NCI-H510A (cell line): Measurements from ENCODE around the gene PDSS2.
"Not testable (repeated sequence)": the region's sequence is repeated elsewhere in the genome, so short reads cannot be mapped to it uniquely, and the experiment has no call there.

ENCODE experiments used
- DNase-seq: peaks from one replicate; lab custom pipeline; 2025; lab: John Stamatoyannopoulos, UW

The PDSS2 gene

DNA sequence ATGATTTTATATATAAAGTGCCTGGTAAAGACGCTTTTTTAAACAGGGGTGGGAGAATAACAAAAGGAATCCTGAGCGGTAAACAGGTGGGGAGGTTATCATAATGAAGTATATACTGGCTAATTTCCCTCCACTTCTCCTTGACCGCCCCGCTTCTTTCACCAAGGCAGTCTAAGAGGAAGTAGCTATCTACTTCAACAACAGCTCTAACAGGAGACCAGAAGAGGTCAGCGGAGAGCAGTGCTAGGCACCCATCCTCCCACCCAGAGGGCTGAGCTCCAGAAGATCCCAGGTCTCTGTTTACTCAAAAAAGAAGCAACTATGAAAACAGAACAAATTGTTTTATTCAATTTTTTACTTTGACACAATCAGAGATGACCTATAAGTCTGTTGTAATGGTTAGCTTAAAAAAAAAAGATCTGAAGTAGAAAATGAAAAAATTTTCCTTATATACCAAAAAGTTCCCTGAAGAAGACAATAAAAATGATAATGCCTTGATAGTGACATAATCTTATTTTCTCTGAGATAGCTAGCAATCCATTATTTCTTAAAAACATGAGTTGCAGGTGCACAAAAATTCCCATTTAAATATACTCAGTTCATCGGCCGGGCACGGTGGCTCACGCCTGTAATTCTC lies 141.1 kb downstream of the PDSS2 start:
- DNase-seq = no peak

DNA sequence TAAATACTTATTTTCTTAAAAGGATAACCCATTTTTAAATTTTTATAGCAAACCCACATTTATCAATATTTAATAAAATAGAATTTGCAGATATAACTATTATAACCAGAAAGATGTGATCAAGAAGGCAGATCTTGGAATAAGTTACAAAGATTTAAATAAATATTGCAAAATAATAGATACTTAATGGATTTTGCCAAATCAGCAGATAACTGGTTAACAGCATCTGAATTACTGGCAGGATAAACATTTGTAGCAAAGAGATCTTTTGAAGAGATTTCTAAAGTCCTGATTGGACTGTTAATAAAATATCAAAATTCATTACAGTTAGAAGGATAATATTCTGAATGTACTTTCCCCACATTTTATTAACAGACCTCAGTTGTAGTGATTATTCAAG lies 144.2 kb downstream of the PDSS2 start:
- DNase-seq = no peak

DNA sequence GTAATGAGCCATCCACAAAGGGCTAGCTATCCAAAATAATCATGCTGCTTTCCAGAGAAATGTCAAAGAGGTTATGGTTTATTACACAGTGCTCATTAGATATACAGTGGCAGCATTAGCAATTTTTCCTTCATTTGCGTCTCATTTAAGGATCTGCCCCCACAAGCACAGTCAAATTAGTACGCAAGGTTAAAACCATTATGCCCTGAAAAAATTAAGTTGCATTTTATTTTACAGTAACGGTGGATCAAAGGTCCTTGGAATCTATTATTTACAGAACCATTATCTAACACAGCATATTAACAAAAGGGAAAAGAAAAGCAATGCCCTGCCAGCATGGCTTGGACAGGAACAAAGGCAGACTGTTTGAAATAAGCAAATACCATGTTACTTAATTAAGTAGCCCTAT lies 144.8 kb downstream of the PDSS2 start:
- no peak for DNase-seq

DNA sequence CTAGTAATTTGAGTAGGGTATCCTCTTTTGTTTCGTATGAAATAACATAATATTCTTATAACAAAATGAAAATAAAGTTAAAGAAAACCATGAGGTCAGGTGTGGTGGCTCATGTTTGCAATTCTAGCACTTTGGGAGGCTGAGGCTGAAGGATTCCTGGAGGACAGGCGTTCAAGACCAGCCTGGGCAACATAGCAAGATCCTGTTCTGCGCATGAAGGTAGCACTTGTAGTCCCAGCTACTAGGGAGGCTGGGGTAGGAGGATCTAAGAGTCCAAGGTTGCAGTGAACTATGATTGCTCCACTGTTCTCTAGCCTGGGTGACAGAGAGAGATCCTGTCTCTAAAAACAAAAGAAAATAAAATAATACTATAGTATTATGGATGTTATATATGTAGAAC lies 145.6 kb downstream of the PDSS2 start:
- no peak for DNase-seq

DNA sequence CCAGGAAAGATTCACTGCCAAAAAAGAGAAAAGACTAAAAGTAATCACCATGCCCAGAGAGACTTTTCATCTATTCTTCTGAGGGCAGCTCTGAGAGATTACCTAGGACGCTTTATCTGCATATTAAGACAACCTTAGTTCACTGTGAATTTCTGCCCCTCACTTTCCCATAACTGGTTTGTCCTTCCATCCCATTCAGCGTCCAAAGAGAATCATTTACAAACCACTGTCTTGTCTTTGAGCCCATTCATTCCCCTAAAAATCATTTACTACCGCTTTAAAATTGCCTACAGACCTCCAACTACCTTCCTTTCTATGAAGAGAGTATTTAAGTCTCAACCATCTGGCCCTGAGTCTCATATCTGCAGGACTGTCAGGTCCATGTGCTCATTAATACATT lies 149.0 kb downstream of the PDSS2 start:
- no peak for DNase-seq

DNA sequence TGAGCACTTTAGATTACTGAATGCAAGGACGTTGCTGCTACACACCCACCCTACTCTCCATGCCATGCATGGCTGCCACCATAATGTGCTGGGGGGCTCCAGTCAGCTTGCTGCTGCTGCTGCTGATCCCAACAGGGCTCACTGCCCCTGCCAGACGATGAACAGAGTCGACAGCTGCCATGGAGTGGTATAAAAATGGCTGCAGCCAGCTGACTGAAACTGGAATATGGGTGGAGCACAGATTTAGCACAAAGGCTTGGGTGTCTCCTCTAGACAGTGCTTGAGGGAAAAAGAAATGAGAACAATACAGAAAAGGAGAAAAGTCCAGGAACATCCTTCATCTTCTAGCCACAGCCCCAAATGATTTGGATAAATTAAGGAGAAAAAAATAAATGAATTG lies 150.7 kb downstream of the PDSS2 start:
- no peak for DNase-seq

DNA sequence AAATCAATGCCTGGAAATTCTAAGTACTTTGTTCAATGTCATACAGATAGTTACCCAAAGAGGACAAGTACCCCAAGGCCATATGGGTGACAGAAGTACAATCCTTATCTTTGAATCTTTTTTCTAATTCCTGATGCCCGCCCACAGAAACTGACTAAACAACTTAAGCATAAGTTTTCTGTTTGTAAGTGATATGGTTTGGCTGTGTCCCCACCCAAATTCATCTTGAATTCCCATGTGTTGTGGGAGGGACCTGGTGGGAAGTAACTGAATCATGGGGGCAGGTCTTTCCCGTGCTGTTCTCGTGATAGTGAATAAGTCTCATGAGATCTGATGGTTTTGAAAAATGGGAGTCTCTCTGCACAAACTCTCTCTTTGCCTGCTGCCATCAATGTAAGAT lies 153.4 kb downstream of the PDSS2 start:
- DNase-seq = not testable (repeated sequence)

DNA sequence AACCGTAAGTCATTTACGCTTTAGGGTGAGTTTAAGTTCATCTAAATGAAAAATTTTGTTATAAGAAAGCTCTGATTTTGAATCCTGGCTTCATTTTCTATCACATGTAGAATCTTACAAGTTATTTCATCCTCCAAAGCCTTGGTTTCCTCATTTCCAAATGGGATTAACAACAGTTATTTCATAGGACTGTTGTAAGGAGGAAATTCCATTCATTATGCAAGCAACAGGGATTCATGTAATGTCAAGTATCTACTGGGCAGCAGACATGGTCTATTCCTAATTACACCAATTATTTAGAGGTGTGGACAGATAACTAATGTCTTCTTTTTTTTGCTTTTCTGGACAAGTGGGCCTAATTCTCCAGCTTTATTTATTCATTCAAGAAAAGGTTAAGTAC lies 154.0 kb downstream of the PDSS2 start:
- no peak for DNase-seq

DNA sequence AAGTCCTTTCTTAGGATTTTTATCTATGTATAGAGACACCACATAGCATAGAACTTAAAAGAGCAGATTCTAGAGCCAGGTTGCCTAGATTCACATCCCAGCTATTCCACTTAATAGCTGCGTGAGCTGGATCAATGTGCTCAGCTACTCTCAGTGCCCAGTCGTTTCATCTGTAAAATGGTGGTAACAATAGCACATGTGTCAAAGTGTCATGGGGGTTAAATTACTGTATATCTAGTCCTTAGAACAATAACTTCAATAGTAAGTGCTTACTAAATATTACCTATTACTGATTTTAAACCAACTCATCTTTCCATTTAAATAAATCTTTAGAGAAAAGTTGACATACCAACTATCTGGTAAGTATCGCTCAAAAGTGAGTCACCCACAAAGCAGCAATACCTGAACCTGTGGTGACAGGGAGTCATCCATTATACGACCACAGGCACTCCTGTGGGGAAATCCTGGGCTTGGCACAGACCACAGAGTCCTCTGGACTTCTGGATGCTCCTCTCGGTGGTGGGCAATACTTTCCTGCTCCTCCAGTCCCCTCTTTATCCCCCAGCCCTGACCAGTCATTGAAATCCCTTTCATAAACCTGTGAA lies 154.8 kb downstream of the PDSS2 start:
- no peak for DNase-seq

DNA sequence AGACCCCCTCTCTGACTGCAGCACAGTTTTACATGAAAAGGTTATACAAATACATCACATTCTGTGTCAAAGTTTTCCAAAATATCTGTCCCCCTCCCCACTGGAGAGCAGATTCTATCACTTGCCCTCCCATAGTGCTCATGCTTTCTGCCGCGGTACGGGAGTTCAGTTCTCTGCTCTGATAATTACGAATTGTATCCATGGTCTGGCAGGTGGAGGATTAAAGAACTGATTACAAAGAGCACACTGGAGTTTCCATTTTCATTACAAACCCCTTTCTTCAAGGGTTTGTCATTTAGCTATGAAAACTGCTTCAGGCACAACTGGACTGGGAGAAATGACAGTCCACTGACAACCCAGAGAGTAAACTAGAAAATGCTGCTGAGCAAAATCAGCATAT lies 166.0 kb downstream of the PDSS2 start:
- DNase-seq = no peak

DNA sequence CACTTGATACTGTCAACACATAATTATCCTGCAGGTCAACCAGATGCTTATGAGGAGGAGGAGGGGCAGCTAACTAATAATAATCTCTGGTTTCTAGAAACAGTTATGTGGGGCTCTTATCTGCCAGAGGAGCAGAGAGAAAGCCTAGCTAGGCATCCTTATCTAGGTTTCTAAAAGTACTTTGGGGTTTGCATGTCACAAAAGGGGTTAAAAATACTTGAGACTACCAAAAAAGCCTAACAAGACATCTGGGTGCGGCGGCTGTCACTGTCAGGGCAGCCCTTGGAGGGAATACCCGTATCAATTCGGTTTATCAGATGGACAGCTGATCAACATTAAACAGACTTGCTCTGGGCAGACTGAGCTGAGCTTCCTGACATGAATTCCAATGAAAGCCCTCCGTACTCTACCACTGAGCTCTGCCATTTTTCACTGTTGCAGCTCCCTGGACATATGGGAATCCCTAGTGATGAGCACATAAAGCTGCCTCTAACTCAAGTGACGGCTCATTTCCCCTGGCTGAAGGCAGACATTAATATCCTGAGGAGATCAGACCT lies 166.6 kb downstream of the PDSS2 start:
- no peak for DNase-seq

DNA sequence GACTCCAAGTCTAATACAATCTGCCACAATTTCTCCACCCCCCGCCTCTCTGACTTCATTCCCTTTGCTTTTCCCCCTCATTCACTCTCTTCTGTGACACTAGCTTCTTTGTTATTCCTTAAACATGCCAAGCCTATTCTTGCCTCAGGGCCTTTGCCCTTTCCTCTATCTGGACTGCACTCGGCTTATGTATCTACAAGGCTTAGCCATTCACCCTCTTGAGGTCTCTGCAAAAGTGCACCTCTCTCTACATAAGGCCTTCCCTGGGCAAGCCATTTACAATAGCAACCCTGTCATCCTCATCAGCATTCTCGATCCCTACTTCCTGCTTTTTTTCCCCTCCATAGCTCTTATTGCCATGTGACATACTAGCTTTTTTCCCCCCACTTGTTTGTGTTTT lies 168.9 kb downstream of the PDSS2 start:
- DNase-seq = no peak

DNA sequence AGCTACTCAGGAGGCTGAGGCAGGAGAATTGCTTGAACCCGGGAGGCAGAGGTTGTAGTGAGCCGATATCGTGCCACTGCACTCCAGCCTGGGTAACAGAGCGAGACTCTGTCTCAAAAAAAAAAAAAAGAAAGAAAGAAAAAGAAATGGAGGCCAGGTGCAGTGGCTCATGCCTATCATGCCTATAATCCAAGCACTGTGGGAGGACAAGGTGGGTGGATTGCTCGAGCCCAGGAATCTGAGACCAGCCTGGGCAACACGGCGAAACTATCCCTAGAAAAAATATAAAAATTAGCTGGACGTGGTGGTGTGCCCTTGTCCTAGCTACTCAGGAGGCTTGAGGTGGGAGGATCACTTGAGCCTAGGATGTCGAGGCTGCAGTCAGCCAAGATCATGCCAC lies 170.1 kb downstream of the PDSS2 start:
- not testable (repeated sequence) for DNase-seq

DNA sequence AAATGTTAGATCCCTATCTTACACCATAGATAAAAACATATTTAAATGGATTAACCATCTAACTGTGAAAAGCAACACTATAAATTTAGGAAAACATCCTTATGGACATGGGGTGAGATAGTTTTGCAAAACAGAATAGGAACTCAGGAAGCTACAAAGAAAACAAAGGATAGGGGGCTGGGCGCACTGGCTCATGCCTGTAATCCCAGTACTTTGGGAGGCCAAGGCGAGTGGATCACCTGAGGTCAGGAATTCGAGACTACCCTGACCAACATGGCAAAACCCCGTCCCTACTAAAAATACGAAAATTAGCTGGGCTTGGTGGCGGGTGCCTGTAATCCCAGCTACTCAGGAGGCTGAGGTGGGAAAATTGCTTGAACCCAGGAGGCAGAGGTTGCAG lies 173.7 kb downstream of the PDSS2 start:
- DNase-seq = not testable (repeated sequence)

DNA sequence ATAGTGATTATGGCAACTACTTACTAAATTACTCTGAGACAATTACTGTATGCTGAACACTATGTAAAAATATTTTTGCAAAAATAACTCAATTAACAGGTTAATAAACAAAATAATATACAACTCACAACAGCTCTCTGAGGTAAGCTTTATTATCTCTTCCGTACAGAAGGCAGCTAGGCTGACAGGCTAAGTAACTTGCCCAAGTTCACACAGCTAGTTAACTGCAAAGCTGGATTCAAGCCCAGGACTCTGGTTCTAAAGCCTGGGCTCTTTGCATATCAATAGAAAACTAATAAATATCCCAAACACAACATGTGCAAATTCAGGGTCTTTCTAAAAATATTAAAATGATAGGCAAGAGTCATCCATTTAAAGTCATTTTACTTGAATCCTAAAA lies 174.6 kb downstream of the PDSS2 start:
- DNase-seq = no peak

DNA sequence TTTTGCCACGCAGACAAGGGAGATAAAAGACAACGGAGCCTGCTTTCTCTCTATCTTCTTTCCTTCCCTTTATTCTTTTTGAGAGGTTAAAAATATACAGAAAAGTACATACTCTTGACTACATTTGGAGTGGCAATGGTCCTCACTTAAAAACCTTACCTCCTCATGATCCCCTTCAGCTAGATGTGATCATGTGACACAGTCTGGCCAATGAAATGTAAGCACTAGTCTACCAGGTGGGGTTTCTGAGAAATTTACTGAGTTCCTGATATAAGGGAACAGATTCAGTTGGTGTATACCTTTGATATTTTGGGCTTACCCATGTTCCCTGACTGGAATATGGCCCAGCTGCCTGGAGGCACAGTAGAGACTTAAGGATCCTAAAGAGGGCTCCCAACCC lies 178.6 kb downstream of the PDSS2 start:
- no peak for DNase-seq

DNA sequence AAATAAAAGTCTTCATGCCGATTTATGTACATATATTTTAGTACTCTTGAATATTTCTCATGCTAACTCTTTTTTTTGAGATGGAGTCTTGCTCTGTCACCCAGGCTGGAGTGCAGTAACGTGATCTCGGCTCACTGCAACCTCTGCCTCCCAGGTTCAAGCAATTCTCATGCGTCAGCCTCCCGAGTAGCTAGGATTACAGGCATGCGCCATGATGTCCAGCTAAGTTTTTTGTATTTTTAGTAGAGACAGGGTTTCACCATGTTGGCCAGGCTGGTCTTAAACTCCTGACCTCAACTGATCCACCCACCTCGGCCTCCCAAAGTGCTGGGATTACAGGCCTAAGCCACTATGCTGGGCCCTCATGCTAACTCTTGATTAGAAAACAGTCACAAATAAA lies 179.4 kb downstream of the PDSS2 start:
- not testable (repeated sequence) for DNase-seq

DNA sequence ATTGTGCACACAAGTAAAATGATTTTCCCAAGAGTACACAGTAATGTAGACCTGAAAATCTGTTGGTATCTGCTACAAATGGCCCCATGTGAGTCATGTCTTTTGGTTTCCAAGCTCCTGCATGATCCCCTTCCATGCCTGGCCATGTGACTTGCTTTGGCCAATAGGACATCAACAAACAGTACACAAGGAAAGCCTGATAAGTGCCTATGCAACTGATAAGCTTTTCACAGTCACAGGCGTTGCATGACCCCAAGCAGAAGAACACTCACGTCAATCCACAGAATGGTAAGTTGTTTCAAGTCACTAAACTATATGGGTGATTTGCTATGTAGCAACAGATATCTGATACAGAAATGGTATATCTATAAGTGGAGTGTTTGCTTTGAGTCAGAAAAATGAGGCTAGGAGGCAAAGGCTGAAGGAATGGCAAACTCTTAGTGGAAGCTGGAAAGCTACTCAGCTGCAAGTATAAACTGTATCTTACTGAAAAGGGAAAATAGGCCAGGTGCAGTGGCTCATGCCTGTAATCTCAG lies 184.0 kb downstream of the PDSS2 start:
- DNase-seq = no peak

DNA sequence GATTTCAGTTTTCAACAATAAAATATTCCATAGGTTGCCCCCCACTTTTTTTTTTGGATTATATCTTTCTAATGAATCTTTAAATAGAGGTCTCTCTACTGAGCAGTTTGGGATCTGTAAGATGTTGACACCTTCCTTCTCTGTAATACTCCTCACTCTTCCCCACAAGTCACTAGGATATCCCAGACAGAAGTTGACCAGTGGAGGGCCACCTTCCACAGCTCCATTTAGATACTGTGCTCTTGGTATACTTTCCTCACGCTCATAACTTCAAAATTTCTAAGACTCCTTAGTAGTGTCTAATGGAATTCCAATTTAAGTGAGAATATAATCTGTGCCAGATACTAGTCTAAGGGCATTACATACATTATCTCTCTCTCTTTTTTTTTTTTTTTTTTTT lies 185.1 kb downstream of the PDSS2 start:
- no peak for DNase-seq

DNA sequence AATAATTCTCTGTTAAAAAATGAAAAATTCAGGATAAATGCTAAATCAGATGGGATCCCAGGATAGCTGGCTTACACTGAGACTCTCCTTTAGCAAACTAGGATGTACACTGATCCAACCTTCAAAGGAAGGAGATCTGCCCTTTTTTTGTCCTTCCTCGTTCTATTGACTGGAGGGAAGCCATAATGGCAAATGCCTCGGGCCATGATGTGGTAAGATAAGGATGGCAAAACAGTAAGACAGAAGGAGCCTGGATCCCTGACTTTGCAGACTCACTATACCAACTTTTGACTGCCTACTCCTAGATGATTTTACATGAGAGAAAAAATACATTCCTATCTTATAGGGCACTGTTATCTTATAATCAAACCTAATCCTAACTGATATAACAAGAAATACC lies 187.1 kb downstream of the PDSS2 start:
- DNase-seq = no peak

DNA sequence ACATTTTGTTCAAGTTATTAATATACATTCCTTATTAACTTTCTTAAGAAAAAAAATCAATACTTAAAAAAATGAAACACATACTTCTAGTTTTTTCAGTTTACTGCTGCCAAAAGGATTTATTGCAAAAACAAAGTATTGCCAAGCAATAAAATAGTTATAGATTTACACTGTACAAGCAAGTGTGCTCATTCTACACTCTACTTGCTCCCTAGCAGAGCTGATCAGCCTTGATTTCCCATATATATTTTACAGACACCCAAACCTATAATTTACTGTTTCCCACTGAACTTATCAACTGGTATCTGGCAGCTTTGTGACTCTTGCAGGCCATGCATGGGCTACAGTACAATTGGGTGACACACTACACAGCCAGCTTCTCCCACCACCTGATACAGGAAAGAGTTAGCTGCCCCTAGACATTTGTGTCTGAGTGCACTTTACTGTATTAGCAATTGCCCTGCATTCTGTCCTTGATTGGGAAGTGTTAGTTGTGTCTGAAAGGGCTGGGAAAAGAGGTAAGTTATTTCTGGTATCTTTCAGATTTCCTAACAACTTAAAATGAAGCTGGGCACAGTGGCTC lies 188.1 kb downstream of the PDSS2 start:
- no peak for DNase-seq

DNA sequence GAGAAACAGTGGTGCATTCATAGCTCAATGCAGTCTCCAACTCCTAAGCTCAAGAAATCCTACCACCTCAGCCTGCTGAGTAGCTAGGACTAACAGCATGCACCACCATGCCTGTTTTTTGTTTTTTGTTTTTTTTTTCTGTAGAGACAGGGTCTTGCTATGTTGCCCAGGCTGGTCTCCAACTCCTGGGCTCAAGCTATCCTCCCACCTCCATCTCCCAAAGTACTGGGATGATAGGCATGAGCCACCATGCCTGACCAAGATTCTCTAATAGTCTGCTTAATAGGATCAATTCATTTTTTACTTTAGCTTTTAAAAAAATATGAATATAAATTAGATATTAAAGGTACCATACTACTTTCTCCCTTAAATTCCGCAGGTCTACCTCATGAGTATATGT lies 191.7 kb downstream of the PDSS2 start:
- no peak for DNase-seq

DNA sequence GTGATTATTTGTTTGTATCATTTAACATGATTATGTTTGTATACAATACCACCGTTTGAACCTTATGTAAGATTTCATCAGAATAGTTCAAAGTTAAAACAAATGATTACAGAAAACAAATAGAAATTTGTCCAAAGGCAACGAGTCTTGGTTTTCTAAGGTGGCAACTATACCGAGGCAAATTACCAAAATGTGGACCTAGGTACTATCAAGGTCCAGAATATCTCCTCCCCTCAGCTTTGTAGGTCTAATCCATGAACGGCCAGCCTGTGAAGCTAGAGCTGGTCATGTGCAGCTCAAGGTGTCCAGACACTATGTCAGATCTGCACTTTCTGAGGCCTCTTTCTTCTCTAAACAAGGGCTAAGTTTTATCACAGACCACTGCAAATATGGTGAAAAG lies 192.4 kb downstream of the PDSS2 start:
- no peak for DNase-seq
